Gastrocnemius medialis (tissue), 4 donors: Measurements from ENCODE around the gene PRKCQ.

Experiments
- CTCF ChIP-seq, 5 experiments: fragments of 450-650 bp in 3 of 5; fragments of 200-600 bp in 2 of 5; sonication (generic) in 2 of 5; IDR thresholded peaks in 4 of 5; conservative IDR thresholded peaks in 1 of 5; 1 replicate in 4 of 5; 2 replicates in 1 of 5; pipeline ENCODE4 v1.5.1; 2016 to 2019; ENCODE audit warnings: antibody characterized with exemption in 5 of 5, mild to moderate bottlenecking in 3 of 5, moderate library complexity in 3 of 5
- POLR2A ChIP-seq, 2 donors: fragments of 450-650 bp; IDR thresholded peaks; one replicate each; pipeline ENCODE4 v1.6.1; 2017; ENCODE audit warnings: antibody characterized with exemption in 2 of 2, mild to moderate bottlenecking in 2 of 2, moderate library complexity in 2 of 2

DNA sequence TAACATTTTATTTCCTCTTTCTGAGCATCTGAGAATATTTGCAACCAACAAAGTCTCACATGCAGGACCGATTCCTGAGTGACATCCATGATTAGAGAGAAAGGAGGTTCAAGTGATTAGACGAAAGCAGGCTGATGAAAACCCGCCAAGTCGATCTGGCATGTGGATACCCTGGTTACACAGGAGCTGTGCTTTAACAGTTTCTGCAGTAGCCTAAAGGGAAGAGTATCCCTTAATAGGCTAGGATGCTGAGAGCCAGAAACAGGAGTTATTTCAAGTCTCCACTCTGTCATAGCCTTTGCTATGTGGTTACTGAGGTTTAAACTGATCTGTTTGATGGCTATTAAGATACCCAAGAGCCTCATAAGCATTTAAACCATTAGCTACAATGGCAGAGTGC, 82.5 kb downstream of the PRKCQ start:
- TF ChIP-seq POLR2A (IDR thresholded peaks at IDR 0.05) (no peak), CTCF (IDR thresholded peaks at IDR 0.05 in 4 of 5, conservative IDR thresholded peaks at IDR 0.05 in 1 of 5) (no peak)
